ENCODE data around the gene TRMT2B. TPM values are rescaled to one million over a fixed set of nuclear protein-coding genes. Genes with fewer than 3 reads are reported as not detected.

TRMT2B gene, protein sequence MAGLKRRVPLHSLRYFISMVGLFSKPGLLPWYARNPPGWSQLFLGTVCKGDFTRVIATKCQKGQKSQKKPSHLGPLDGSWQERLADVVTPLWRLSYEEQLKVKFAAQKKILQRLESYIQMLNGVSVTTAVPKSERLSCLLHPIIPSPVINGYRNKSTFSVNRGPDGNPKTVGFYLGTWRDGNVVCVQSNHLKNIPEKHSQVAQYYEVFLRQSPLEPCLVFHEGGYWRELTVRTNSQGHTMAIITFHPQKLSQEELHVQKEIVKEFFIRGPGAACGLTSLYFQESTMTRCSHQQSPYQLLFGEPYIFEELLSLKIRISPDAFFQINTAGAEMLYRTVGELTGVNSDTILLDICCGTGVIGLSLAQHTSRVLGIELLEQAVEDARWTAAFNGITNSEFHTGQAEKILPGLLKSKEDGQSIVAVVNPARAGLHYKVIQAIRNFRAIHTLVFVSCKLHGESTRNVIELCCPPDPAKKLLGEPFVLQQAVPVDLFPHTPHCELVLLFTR
- total RNA-seq (2013), result 17.7 TPM
- 10 to 100 TPM; 10.5 to 13.3 (median 13.0) TPM for polyA plus RNA-seq
- polyA minus RNA-seq, result 8.5 and 9.3 TPM in 2 replicates
- 3.7 to 19.2 (median 15.9) reads per million in 11 experiments for total RNA-seq

DNA sequence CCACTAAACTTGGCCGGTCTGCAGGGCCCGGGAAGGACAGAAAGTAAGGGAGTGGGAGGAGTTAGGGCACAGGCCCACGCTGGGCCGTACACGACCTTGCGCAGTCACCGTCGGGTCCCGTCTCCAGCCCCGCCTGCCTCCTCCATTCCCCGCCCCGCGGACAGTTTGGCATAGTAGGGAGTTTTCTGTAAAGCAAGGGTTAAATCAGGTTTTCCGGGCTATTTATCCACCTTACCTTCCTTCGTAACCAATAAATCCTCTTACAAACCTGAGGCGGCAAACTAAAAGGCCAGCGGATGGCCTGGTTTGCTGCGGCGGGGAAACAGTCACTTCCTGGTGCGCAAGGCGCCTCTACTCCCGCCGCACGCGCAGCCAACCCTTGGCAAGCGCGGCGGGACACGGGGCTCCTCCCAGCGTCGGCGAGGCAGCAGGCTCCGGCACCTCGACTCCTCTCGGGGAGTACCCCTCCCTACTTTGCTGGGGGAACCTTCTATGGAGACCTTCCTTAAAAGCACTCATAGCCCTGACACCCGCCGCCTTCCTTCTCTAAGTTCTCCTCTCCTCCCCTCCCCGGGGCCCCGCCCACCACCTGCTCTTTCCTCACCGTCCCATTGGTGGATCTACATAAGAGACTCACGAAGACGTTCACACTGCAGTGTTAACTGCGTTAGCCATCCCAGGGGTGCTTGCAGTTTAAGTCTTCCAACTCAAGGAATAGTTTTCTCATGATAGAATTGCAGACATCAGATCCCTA lies at the start of gene TRMT2B:
TRMT2B (minus strand) TSS at position 563 of the 754 bp plus-strand sequence. CDS start 9,822 bp downstream, outside the sequence.
- Histone ChIP-seq H3K36me3 (replicated peaks in 1 of 2; ENCODE audit: control insufficient read depth in 1 of 2, insufficient read depth in 2 of 2, low read length in 2 of 2) (no peaks in the 10 kb centered on the region), H3K27me3 (ENCODE audit: control insufficient read depth in 2 of 2, insufficient read depth in 2 of 2, low read length in 2 of 2) (no peaks in the 10 kb centered on the region), H3K4me1 (ENCODE audit: control insufficient read depth in 1 of 2, insufficient read depth in 2 of 2, low read length in 2 of 2) (peaks cover 6 to 8% of the 10 kb centered on the region in 2 donors), H3K9me3 (replicated peaks in 1 of 2; ENCODE audit: control insufficient read depth in 1 of 2, insufficient read depth in 1 of 2, low read length in 2 of 2) (no peaks in the 10 kb centered on the region), H3K79me2 (ENCODE audit: insufficient read depth, low read length) (peaks cover 5% of the 10 kb centered on the region), H3K4me2 (replicated peaks; ENCODE audit: extremely low read depth, low read length, poor library complexity, severe bottlenecking) (peak within 1 kb of the TSS; percentile 79), H2AFZ (ENCODE audit: insufficient read depth, low read depth, low read length, poor library complexity, severe bottlenecking) (peak within 1 kb of the TSS; percentile 81), H4K20me1 (ENCODE audit: insufficient read depth, low read length) (no peaks in the 10 kb centered on the region), H3K27ac (ENCODE audit: low read depth in 1 of 2, low read length in 2 of 2) (peak within 1 kb of the TSS; percentile 90 to 92), H3K4me3 (replicated peaks in 1 of 3; ENCODE audit: low read depth in 2 of 3, low read length in 3 of 3) (peak within 1 kb of the TSS; percentile 66 to 82 (median 78)), H3K9ac (ENCODE audit: insufficient read depth, low read length, poor library complexity, severe bottlenecking) (peak within 1 kb of the TSS; percentile 72)
- TF ChIP-seq, protein P1, sequence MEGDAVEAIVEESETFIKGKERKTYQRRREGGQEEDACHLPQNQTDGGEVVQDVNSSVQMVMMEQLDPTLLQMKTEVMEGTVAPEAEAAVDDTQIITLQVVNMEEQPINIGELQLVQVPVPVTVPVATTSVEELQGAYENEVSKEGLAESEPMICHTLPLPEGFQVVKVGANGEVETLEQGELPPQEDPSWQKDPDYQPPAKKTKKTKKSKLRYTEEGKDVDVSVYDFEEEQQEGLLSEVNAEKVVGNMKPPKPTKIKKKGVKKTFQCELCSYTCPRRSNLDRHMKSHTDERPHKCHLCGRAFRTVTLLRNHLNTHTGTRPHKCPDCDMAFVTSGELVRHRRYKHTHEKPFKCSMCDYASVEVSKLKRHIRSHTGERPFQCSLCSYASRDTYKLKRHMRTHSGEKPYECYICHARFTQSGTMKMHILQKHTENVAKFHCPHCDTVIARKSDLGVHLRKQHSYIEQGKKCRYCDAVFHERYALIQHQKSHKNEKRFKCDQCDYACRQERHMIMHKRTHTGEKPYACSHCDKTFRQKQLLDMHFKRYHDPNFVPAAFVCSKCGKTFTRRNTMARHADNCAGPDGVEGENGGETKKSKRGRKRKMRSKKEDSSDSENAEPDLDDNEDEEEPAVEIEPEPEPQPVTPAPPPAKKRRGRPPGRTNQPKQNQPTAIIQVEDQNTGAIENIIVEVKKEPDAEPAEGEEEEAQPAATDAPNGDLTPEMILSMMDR (IDR thresholded peaks at IDR 0.05), result no peak
- DNase-seq, result peak; percentile 64 to 69 (median 66)
- WGBS (ENCODE audit: insufficient coverage), result 0% methylated on average over 18 of the region's 43 CpGs
- peak within 1 kb of the TSS; percentile 88 to 93 for H3K4me3 Mint-ChIP-seq
- H3K4me1 Mint-ChIP-seq, result peaks cover 15% of the 10 kb centered on the region
- peaks cover 2 to 5% of the 10 kb centered on the region in 2 donors for H3K36me3 Mint-ChIP-seq
- H3K27ac Mint-ChIP-seq, result peak within 1 kb of the TSS; percentile 92 to 98 (median 95)
- peaks cover 0 to 2% (median 0%) of the 10 kb centered on the region in 7 donors for H3K9me3 Mint-ChIP-seq
- H3K27me3 Mint-ChIP-seq (ENCODE audit: low read depth in 3 of 3), result no peaks in the 10 kb centered on the region
- intact Hi-C loops (cut with micrococcal nuclease), result loop anchor here in 1 of 2 donors (10.0 kb wide), 1 partner anchor 53 kb away; no protein-coding TSS in a partner anchor

Measured in CD14-positive monocyte (primary cell).